C1 segment of cervical spinal cord (tissue), 14 donors: ENCODE measurements around the gene ABCA2.
A peak's percentile ranks its signal among the peaks of the same experiment; 100 is the strongest.

Source experiments
- DNase-seq, 14 donors: peaks; one replicate each; lab custom pipeline; 2025; lab: John Stamatoyannopoulos, UW

Gene ABCA2

GRCh38 chr9:137027369-137028262 is at the start of gene ABCA2:
Gene ABCA2 (minus strand): TSS chr9:137028237. CDS start chr9:137028140, 97 bp downstream.
- DNase-seq: peak in 4 of 14 donors; percentile 33 to 67 (median 53)

GRCh38 chr9:137077010-137077747 is 49.1 kb upstream of the ABCA2 start, which contains the start of gene UAP1L1:
Gene UAP1L1 (plus strand): TSS chr9:137077517. CDS start chr9:137077533, 16 bp downstream.
- peak in 12 of 14 donors; percentile 48 to 82 (median 71) for DNase-seq

- peak in 1 of 14 donors; percentile 79 for DNase-seq
Observed at GRCh38 chr9:137076636-137077009, 48.6 kb upstream of the ABCA2 start.

DNA sequence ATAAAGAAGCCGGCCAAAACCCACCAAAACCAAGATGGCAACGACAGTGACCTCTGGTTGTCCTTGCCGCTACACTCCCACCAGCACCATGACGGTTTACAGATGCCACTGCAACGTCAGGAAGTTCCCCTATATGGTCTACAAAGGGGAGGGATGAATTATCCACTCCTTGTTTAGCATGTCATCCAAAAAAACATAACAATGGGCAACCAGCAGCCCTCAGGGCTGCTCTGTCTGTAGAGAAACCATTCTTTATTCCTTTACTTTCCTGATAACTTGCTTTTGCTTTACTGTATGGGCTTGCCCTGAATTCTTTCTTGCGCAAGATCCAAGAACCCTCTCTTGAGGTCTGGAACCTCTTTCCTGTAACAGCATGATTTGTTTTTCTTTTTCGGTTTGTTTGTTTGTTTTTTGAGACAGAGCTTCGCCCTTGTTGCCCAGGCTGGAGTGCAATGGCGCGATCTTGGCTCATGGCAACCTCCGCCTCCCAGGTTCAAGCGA is 47.3 kb upstream of the ABCA2 start:
- DNase-seq: no peak

GRCh38 chr9:137074657-137075274 is 46.7 kb upstream of the ABCA2 start:
- no peak for DNase-seq

GRCh38 chr9:137073992-137074399 is 46.0 kb upstream of the ABCA2 start:
- no peak for DNase-seq

DNA sequence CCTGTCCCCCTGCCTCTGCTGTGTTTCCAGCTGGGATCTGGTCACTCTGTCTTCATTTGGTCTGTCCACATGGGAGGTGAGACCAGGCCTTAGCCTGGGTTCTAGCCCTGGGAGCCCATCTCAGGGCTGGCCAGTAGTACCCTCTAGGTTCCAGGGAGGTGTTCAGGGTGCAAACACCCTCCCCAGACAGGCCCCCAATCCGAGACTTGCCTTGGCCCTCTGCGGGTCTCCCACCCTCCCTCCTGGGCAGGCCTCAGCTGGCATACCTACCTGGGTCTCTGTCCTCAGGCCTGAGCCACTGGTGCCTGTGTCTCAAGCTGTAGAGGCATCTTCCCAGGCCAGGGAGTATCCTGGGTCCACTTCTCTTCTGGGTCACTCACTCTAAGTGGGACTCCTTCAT is 43.2 kb upstream of the ABCA2 start:
- DNase-seq: no peak

GRCh38 chr9:137070906-137071275 is 42.9 kb upstream of the ABCA2 start:
- DNase-seq: peak in 11 of 14 donors; percentile 62 to 88 (median 81)

GRCh38 chr9:137070201-137070905 is 42.3 kb upstream of the ABCA2 start, which contains the start of gene SAPCD2:
Gene SAPCD2 (minus strand): TSS chr9:137070557. CDS start chr9:137070460, 97 bp downstream.
- DNase-seq: peak in 13 of 14 donors; percentile 47 to 88 (median 81)

- DNase-seq: no peak
Observed at GRCh38 chr9:137069508-137070091, 41.6 kb upstream of the ABCA2 start.

DNA sequence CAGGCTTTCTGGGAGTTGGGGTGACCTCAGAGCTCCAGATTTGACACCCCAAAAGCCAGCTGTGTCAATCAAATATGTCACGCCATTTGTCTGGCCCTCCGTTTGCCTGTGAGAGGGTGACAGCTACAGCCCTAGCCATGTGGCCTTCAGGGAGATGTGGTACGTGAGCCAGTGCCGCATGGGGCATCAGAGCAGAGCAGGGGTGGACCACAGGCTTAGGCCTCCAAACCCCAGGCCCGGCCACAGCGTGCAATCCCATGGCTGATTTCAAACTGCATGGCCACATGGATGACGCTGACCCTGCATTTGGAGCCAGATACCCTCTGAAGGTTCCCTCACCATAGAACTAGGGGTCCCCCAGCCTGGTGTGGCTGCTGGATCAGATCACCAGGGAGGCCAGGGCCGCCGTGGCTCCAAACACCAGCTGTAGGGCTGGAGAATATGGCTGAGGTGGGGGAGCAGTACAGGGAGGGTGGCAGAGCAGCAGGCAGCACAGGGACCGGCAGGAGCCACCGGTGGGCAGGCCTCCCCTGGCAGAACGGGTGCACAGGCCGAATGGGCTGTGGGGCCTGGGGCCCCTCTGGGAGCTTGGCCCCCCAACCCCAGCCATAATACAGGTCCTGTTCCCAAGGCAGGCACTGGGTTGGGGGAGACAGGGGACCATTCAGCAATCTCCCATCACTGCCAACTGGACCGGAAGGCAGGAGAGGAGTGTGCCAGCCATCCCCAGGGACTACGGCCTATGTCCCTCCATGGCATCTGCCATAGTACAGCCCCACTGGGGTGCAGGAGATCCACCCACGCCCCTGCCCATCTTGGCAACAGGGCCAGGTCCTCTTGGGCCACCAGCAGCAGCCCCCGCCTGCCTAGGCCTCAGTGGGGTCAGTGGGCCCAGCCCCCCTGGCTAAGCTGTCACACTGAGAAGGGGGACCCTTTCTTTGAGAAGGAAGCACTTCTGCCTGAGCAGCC is 40.8 kb upstream of the ABCA2 start:
- no peak for DNase-seq

GRCh38 chr9:137067860-137068538 is 40.0 kb upstream of the ABCA2 start:
- DNase-seq: peak in 10 of 14 donors; percentile 29 to 76 (median 50)

- DNase-seq: no peak
Observed at GRCh38 chr9:137066096-137066861, 38.2 kb upstream of the ABCA2 start.

- no peak for DNase-seq
Observed at GRCh38 chr9:137065336-137065967, 37.4 kb upstream of the ABCA2 start.

DNA sequence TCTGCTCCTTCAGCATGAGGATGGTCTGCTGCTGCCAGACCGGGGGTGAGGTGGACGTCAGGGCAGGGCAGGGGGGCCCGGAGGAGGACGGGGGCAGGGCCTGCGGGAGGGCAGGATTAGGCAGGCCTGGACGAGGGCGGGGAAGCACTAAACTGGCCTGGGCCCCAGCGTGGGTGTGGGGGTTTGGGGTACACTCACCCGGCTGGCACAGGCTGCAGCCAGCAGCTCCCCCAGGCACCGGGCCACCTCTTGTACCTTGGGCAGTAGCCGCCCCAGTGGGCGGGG is 36.8 kb upstream of the ABCA2 start:
- no peak for DNase-seq

GRCh38 chr9:137064027-137064879 is 36.2 kb upstream of the ABCA2 start:
- peak in 11 of 14 donors; percentile 20 to 68 (median 28) for DNase-seq
